MCF 10A (cell line): ENCODE data around the gene HSP90AB1. TPM values are rescaled to one million over a fixed set of nuclear protein-coding genes. Genes with fewer than 3 reads are reported as not detected.

Experiments
- total RNA-seq: library from RNA; stranded (reverse); gene quantifications from 2 replicates; pipeline ENCODE4 v1.2.3, GENCODE V29; 2022

Gene HSP90AB1
- total RNA-seq, 1 experiment from 2014 or later: 577 TPM

Other genes with a start within 250 kb of the HSP90AB1 start
- 47.6 and 66.8 TPM in 2 replicates for gene MRPL14, start 119.6 kb upstream of the HSP90AB1 start, total RNA-seq
- 22.3 and 22.6 TPM in 2 replicates for gene TMEM63B, start 119.5 kb upstream of the HSP90AB1 start, total RNA-seq
- not detected in 2 replicates for gene CAPN11, start 88.3 kb upstream of the HSP90AB1 start, total RNA-seq
- gene MYMX, start 30.2 kb upstream of the HSP90AB1 start, total RNA-seq: not detected in 2 replicates
- 6.8 and 7.0 TPM in 2 replicates for gene SLC29A1, start 23.5 kb upstream of the HSP90AB1 start, total RNA-seq
- 27.1 and 31.3 TPM in 2 replicates for gene SLC35B2, start 10.4 kb downstream of the HSP90AB1 start, total RNA-seq
- gene NFKBIE, start 18.4 kb downstream of the HSP90AB1 start, total RNA-seq: 6.0 and 8.8 TPM in 2 replicates
- not detected in 2 replicates for gene TMEM151B, start 23.3 kb downstream of the HSP90AB1 start, total RNA-seq
- 15.5 and 23.2 TPM in 2 replicates for gene AARS2, start 66.2 kb downstream of the HSP90AB1 start, total RNA-seq
- gene SPATS1, start 95.5 kb downstream of the HSP90AB1 start, total RNA-seq: not detected in 2 replicates
- gene CDC5L, start 140.6 kb downstream of the HSP90AB1 start, total RNA-seq: 23.1 and 26.4 TPM in 2 replicates